ENCODE data around the gene CNTNAP2. TPM values are rescaled to one million over a fixed set of nuclear protein-coding genes. Genes with fewer than 3 reads are reported as not detected.

CNTNAP2 gene
- total and polyA plus RNA-seq, 7 donors: 0.60 to 2.4 (median 1.7) TPM

DNA sequence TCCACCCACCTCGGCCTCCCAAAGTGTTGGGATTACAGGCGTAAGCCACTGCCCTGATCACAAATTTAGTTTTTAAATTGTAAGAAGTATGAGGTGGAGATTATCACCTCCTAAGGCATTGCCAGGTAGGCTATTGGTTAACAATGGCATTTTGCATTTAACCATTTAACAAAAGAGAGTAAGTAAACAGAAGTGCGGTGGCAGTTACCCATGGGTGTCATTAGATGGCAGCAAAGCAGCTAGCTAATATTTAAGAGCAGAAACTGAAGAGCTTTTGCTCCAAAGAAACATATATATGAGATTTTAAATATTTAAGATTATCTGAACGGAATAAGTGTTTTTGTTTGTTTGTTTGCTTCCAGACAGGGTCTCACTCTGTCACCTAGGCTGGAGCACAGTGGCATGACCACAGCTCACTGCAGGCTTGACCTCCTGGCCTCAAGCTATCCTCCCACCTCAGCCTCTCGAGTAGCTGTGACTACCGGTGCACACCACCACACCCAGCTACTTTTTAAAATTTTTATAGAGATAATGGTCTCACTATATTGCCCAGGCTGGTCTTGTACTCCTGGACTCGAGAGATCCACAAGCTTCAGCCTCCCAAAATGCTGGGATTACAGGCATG lies 2148.4 kb downstream of the CNTNAP2 start:
- Histone ChIP-seq H3K4me3 (no peak overlapping the region), H3K36me3 (no peaks in the 10 kb centered on the region), H3K9me3 (no peaks in the 10 kb centered on the region), H3K27ac (no peak overlapping the region), H3K4me1 (peaks cover 0 to 9% (median 4%) of the 10 kb centered on the region in 4 donors), H3K27me3 (no peaks in the 10 kb centered on the region)
- TF ChIP-seq, protein P1, sequence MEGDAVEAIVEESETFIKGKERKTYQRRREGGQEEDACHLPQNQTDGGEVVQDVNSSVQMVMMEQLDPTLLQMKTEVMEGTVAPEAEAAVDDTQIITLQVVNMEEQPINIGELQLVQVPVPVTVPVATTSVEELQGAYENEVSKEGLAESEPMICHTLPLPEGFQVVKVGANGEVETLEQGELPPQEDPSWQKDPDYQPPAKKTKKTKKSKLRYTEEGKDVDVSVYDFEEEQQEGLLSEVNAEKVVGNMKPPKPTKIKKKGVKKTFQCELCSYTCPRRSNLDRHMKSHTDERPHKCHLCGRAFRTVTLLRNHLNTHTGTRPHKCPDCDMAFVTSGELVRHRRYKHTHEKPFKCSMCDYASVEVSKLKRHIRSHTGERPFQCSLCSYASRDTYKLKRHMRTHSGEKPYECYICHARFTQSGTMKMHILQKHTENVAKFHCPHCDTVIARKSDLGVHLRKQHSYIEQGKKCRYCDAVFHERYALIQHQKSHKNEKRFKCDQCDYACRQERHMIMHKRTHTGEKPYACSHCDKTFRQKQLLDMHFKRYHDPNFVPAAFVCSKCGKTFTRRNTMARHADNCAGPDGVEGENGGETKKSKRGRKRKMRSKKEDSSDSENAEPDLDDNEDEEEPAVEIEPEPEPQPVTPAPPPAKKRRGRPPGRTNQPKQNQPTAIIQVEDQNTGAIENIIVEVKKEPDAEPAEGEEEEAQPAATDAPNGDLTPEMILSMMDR (IDR thresholded peaks at IDR 0.05): peak in 2 of 4 experiments; percentile 17 to 23
- no peak for TF ChIP-seq EP300 (IDR thresholded peaks at IDR 0.05)
- DNase-seq: no peak
- 39 to 60% methylated on average over 7 of the region's 7 CpGs for WGBS, 2 donors
- intact Hi-C loops (cut with DNase I): no loop called here

DNA sequence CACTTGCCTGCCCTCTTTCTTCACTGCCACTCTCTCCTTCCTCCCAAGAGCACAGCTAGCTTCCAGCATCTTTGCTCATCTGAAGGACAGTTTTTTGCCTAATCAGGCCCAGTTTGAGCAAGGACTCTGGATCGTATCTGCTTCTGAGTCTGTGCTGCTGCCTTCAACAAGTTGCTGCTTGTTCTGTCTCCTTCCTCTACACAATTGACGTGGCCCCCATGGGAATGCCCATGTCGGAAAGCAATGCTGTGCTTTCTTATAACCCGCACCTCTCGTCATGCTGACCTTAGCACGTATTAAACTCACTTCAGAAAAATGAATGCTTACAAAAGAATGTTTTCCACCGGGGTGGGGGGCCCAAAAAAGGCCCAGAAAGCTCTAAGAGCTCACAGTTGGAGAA lies 2149.3 kb downstream of the CNTNAP2 start:
- no peaks in the 10 kb centered on the region for H3K27me3 ChIP-seq
- WGBS, 2 donors: 78 to 87% methylated on average over 7 of the region's 7 CpGs
- TF ChIP-seq POLR2A (IDR thresholded peaks at IDR 0.05) (no peak), POLR2AphosphoS5 (IDR thresholded peaks at IDR 0.05) (no peak), EP300 (IDR thresholded peaks at IDR 0.05) (no peak)
- TF ChIP-seq, protein P1 (IDR thresholded peaks at IDR 0.05): no peak
- peaks cover 0 to 9% (median 4%) of the 10 kb centered on the region in 4 donors for H3K4me1 ChIP-seq
- H3K36me3 ChIP-seq: no peaks in the 10 kb centered on the region
- no peak overlapping the region for H3K27ac ChIP-seq
- H3K9me3 ChIP-seq: no peaks in the 10 kb centered on the region
- no peak overlapping the region for H3K4me3 ChIP-seq
- DNase-seq: no peak
- intact Hi-C loops (cut with DNase I): no loop called here

DNA sequence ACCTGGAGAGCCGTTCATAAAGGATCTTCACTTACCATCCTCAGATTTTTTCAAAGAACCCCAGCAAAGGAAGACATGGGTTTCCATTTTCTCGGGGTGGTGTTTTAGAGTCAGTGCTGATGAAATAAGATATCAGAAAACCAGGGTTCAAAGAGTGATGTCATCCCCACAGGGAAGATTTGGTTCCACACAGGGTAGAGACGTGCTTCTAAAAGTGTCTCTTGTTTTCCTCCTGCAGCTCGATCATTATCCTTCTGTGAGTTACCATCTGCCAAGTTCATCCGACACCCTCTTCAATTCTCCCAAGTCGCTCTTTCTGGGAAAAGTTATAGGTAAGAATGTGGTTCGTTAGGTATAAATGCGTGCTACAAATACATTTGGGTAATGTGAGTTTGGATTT lies 2150.2 kb downstream of the CNTNAP2 start:
- Histone ChIP-seq H3K27me3 (no peaks in the 10 kb centered on the region), H3K36me3 (no peaks in the 10 kb centered on the region), H3K4me1 (peaks cover 0 to 9% (median 4%) of the 10 kb centered on the region in 4 donors), H3K9me3 (no peaks in the 10 kb centered on the region), H3K4me3 (no peak overlapping the region), H3K27ac (no peak overlapping the region)
- 92 to 93% methylated on average over 8 of the region's 8 CpGs for WGBS, 2 donors
- TF ChIP-seq POLR2A (IDR thresholded peaks at IDR 0.05) (no peak), EP300 (IDR thresholded peaks at IDR 0.05) (no peak), POLR2AphosphoS5 (IDR thresholded peaks at IDR 0.05) (no peak)
- TF ChIP-seq, protein P1 (IDR thresholded peaks at IDR 0.05): no peak
- no peak for DNase-seq
- intact Hi-C loops (cut with DNase I): no loop called here

DNA sequence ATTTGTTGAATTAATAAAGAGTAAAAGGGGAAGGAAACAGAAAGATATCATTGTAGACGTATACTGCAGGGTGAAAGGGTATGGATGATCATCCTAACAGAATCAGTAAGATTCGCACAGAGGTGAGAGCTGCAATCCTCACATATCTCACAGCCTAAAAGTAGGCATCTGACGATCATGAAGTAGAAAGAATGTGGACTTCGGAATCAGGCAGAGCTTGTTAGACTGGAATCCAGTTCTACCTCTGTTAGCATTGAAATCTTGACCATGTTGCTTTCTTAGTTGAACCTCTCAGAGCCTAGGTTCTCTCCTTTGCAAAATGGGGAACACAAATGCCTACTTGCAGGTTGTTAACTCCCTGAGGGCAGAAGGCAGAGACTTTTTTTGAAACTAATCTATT lies 2154.0 kb downstream of the CNTNAP2 start:
- WGBS, 2 donors: 64 to 78% methylated on average over 4 of the region's 4 CpGs
- H3K27ac ChIP-seq: no peak overlapping the region
- H3K36me3 ChIP-seq: no peaks in the 10 kb centered on the region
- H3K27me3 ChIP-seq: no peaks in the 10 kb centered on the region
- no peak for DNase-seq
- intact Hi-C loops (cut with DNase I): no loop called here
- no peak overlapping the region for H3K4me3 ChIP-seq
- no peaks in the 10 kb centered on the region for H3K4me1 ChIP-seq
- TF ChIP-seq, protein P1 (IDR thresholded peaks at IDR 0.05): no peak
- TF ChIP-seq POLR2AphosphoS5 (IDR thresholded peaks at IDR 0.05) (no peak), POLR2A (IDR thresholded peaks at IDR 0.05) (no peak)
- no peaks in the 10 kb centered on the region for H3K9me3 ChIP-seq

DNA sequence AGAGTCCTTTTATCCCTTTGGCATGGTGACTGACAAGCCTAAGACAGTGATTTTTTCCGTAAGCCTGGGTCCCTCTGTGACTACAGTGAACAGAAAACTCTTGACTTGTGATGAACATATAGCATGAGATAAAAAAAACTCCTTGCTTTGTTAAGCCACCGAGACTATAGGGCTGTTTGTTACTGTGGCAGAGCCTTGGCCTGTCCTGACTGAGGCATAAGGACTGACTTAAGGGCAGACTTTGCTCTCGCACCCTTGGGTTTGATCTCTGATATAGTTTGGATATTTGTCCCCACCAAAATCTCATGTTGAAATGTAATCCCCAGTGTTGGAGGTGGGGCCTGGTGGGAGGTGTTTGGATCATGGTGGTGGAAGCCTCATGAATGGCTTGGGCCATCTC lies 2157.5 kb downstream of the CNTNAP2 start:
- Histone ChIP-seq H3K27ac (no peak overlapping the region), H3K4me3 (no peak overlapping the region), H3K4me1 (no peaks in the 10 kb centered on the region), H3K36me3 (no peaks in the 10 kb centered on the region), H3K27me3 (no peaks in the 10 kb centered on the region), H3K9me3 (no peaks in the 10 kb centered on the region)
- TF ChIP-seq EP300 (IDR thresholded peaks at IDR 0.05): no peak
- no peak for TF ChIP-seq POLR2A (IDR thresholded peaks at IDR 0.05)
- TF ChIP-seq, protein P1 (IDR thresholded peaks at IDR 0.05): no peak
- no peak for TF ChIP-seq POLR2AphosphoS5 (IDR thresholded peaks at IDR 0.05)
- 95% methylated on average over 3 of the region's 3 CpGs for WGBS, 2 donors
- intact Hi-C loops (cut with DNase I): no loop called here
- DNase-seq: no peak
